OCI-LY7 (cell line): ENCODE data around the gene CATSPERD. TPM values are rescaled to one million over a fixed set of nuclear protein-coding genes. Genes with fewer than 3 reads are reported as not detected.

Experiments
- BruUV-seq: library from RNA; stranded (reverse); fragments of 400-500 nt; replicated peaks from 2 replicates; lab custom pipeline; 2021; lab: Mats Ljungman, UMichigan
- CTCF ChIA-PET: fragments of 300-600 bp; sonication (Branson Sonifier 250); formaldehyde crosslinking; loops from one replicate; lab custom pipeline; 2022; ENCODE audit warnings: antibody characterized with exemption; ENCODE audit not compliant: unreplicated experiment; lab: Charles Lee
- POLR2A ChIA-PET: fragments of 300-600 bp; sonication (Branson Sonifier 250); formaldehyde crosslinking; loops from one replicate; lab custom pipeline; 2022; ENCODE audit warnings: antibody characterized with exemption; lab: Charles Lee
- DNase-seq: peaks from one replicate; pipeline ENCODE4 v3.0.0-alpha.2; 2015; ENCODE audit warnings: low spot score
- H2AFZ ChIP-seq: fragments of 200-600 bp; sonication (generic), shearing (Covaris generic); 2 replicates; pipeline ENCODE4 v1.6.1; 2014; ENCODE audit warnings: mild to moderate bottlenecking, antibody characterized with exemption, low read length, moderate library complexity
- H3K27ac ChIP-seq: fragments of 200-600 bp; sonication (generic); 2 replicates; pipeline ENCODE4 v1.5.1; 2014; ENCODE audit warnings: mixed run types, low read depth, mild to moderate bottlenecking, moderate library complexity, low read length, inconsistent platforms; ENCODE audit not compliant: poor library complexity, severe bottlenecking
- H3K36me3 ChIP-seq: fragments of 200-600 bp; sonication (generic); 2 replicates; pipeline ENCODE4 v1.6.1; 2014; ENCODE audit warnings: mild to moderate bottlenecking, antibody characterized with exemption, low read length, moderate library complexity, mixed read lengths; ENCODE audit not compliant: insufficient read depth
- H3K4me1 ChIP-seq: fragments of 200-600 bp; sonication (generic); 2 replicates; pipeline ENCODE4 v1.5.1; 2014; ENCODE audit warnings: mild to moderate bottlenecking, low read length; ENCODE audit not compliant: insufficient read depth, poor library complexity, severe bottlenecking
- H3K4me2 ChIP-seq: fragments of 200-600 bp; sonication (generic); 2 replicates; pipeline ENCODE4 v1.6.1; 2014; ENCODE audit warnings: mild to moderate bottlenecking, low read length
- H3K4me3 ChIP-seq: fragments of 200-600 bp; sonication (generic); 2 replicates; pipeline ENCODE4 v1.5.1; 2014; ENCODE audit warnings: mild to moderate bottlenecking, low read depth, low read length; ENCODE audit not compliant: poor library complexity, severe bottlenecking
- H3K79me2 ChIP-seq: fragments of 200-600 bp; sonication (generic); 2 replicates; pipeline ENCODE4 v1.6.1; 2016; ENCODE audit warnings: low read depth, mild to moderate bottlenecking, low read length, moderate library complexity, mixed read lengths; ENCODE audit not compliant: insufficient read depth
- H3K9me2 ChIP-seq: fragments of 200-600 bp; sonication (generic); 2 replicates; pipeline ENCODE4 v1.6.1; 2016; ENCODE audit warnings: mild to moderate bottlenecking, low read length, mixed read lengths; ENCODE audit not compliant: insufficient read depth
- H3K9me3 ChIP-seq: fragments of 200-600 bp; sonication (generic); 2 replicates; pipeline ENCODE4 v1.6.1; 2014; ENCODE audit warnings: mild to moderate bottlenecking, mixed run types, low read length, mixed read lengths
- H4K20me1 ChIP-seq: fragments of 200-600 bp; sonication (generic); 2 replicates; pipeline ENCODE4 v1.6.1; 2014; ENCODE audit warnings: mild to moderate bottlenecking, antibody characterized with exemption, low read length, moderate library complexity, mixed read lengths; ENCODE audit not compliant: insufficient read depth
- EZH2phosphoT487 ChIP-seq: fragments of 200-600 bp; sonication (generic); IDR thresholded peaks from 2 replicates; pipeline ENCODE4 v1.6.1; 2018; ENCODE audit warnings: low read depth, borderline replicate concordance, mild to moderate bottlenecking, mixed run types, antibody characterized with exemption, low read length, moderate library complexity, mixed read lengths
- intact Hi-C: fragments of 100-400 bp; cut with micrococcal nuclease; formaldehyde crosslinking; loops from one replicate; pipeline ENCODE4 v1.10.0; 2022; ENCODE audit not compliant: unreplicated experiment
- total RNA-seq, 2 experiments: library from RNA; depleted of rRNA in 1 of 2; stranded (reverse); fragments of >200 nt in 1 of 2; shearing (Covaris generic) in 1 of 2; gene quantifications; 2 replicates each; pipeline ENCODE4 v1.2.3, GENCODE V29; 2014 to 2022
- TF ChIP-seq, protein P1 (sequence below): fragments of 200-600 bp; sonication (generic); conservative IDR thresholded peaks from 2 replicates; pipeline ENCODE4 v1.5.1; 2014; ENCODE audit warnings: mild to moderate bottlenecking, antibody characterized with exemption, low read length, moderate library complexity, mixed read lengths

The CATSPERD gene
- total RNA-seq, 2 experiments from 2014 or later = not detected

DNA sequence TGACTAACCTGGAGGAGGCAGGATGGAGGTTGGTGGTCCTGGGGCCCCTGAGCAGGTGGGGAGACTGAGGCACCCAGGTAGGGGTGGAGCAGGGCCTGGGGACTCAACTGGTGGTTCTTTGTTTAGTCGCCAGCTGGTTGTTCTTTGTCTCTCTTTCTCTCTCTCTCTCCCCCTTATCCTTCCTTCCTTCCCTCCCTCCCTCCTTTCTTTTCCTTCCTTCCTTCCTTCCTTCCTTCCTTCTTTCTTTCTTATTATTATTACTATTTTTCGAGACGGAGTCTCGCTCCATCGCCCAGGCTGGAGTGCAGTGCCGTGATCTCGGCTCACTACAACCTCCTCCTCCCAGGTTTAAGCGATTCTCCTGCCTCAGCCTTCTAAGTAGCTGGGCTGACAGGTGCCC is 77.8 kb downstream of the CATSPERD start:
- TF ChIP-seq, protein P1, sequence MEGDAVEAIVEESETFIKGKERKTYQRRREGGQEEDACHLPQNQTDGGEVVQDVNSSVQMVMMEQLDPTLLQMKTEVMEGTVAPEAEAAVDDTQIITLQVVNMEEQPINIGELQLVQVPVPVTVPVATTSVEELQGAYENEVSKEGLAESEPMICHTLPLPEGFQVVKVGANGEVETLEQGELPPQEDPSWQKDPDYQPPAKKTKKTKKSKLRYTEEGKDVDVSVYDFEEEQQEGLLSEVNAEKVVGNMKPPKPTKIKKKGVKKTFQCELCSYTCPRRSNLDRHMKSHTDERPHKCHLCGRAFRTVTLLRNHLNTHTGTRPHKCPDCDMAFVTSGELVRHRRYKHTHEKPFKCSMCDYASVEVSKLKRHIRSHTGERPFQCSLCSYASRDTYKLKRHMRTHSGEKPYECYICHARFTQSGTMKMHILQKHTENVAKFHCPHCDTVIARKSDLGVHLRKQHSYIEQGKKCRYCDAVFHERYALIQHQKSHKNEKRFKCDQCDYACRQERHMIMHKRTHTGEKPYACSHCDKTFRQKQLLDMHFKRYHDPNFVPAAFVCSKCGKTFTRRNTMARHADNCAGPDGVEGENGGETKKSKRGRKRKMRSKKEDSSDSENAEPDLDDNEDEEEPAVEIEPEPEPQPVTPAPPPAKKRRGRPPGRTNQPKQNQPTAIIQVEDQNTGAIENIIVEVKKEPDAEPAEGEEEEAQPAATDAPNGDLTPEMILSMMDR = no peak
- TF ChIP-seq EZH2phosphoT487 = no peak
- no peaks in the 10 kb centered on the region for H4K20me1 ChIP-seq
- ChIA-PET CTCF (no interaction called here), POLR2A (no interaction called here)
- H3K9me2 ChIP-seq = no peaks in the 10 kb centered on the region
- no peak overlapping the region for H3K27ac ChIP-seq
- H2AFZ ChIP-seq = no peak overlapping the region
- no peak overlapping the region for H3K4me2 ChIP-seq
- DNase-seq = no peak
- no peaks in the 10 kb centered on the region for H3K4me1 ChIP-seq
- H3K36me3 ChIP-seq = no peaks in the 10 kb centered on the region
- no peak overlapping the region for H3K4me3 ChIP-seq
- H3K9me3 ChIP-seq = no peaks in the 10 kb centered on the region
- no TSS peak for BruUV-seq
- intact Hi-C loops = loop anchor here (10.0 kb wide), 1 partner anchor 173 kb away; the partner anchor contains the start of genes SAFB and SAFB2
- H3K79me2 ChIP-seq = no peaks in the 10 kb centered on the region

DNA sequence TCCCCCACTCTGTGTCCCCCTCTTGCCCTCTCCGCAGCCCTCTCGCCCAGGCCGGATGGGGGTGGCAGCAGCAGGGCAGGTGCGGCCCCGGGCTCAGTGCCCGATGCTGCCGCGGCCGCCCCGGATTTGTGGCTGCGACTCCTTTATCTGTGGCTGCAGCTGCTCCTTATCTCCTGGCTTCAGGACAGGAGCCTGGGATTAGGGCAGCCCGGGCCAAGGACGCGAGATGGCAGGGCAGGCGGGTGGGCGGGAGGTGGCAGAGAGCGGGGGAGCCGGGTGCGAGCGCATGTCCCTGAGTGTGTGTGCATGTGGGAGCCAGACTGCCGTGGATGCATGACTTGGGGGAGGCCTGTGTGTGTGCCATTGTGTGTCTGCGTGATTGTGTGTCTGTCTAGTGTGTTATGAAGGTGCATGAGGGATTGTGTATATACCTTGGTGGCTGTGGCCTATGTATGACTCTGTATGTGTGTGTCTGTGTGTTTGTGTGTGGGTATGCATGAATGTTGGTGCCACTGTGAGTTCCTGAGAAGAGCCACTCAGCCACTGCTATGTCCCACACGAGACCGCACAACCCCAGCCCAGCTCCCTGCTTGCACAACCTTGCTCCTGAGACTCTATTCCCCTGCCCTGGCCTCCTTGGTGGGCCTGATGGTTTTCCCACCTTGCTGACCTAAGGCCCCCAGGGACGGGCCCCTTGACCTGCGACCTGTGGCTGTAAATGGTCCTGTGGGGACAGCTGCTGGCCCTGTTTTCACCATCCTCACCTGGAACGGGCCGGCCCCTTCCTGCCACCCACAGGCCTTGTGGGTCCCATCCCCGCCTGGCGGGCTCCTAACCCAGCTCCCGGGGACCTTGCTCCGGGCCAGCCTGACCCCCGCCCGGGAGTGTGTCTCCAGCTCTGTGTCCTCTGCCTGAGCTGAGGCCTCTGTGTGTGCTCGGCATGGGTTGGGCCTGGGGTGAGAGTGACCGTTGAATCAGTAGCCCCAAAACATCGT is 79.1 kb downstream of the CATSPERD start:
- intact Hi-C loops = loop anchor here (10.0 kb wide), 1 partner anchor 175 kb away; the partner anchor contains the start of genes SAFB and SAFB2
- no peak overlapping the region for H3K4me3 ChIP-seq
- H3K4me1 ChIP-seq = peaks cover 10% of the 10 kb centered on the region
- H2AFZ ChIP-seq = no peak overlapping the region
- H3K9me3 ChIP-seq = no peaks in the 10 kb centered on the region
- POLR2A ChIA-PET = interaction anchor here (0.5 kb wide), 1 partner anchor 28 kb away, joined by 3 read pairs; no protein-coding TSS in a partner anchor
- H3K36me3 ChIP-seq = no peaks in the 10 kb centered on the region
- H3K9me2 ChIP-seq = no peaks in the 10 kb centered on the region
- DNase-seq = no peak
- CTCF ChIA-PET = interaction anchor here (0.6 to 0.7 kb wide), 2 partner anchors 81 to 189 kb away, joined by 3 to 17 read pairs; no protein-coding TSS in a partner anchor
- no peak for TF ChIP-seq EZH2phosphoT487
- TF ChIP-seq, protein P1 = no peak
- H3K79me2 ChIP-seq = no peaks in the 10 kb centered on the region
- H3K27ac ChIP-seq = no peak overlapping the region
- BruUV-seq = no TSS peak
- no peaks in the 10 kb centered on the region for H4K20me1 ChIP-seq
- H3K4me2 ChIP-seq = no peak overlapping the region
